Stimulated activated CD4-positive, alpha-beta T cell treated with anti-CD3 and anti-CD28 coated beads, Interleukin-4, amount 100 ng/mL, for 24 hours (primary cell): Measurements from ENCODE around the gene ZBTB17.
A peak's percentile ranks its signal among the peaks of the same experiment; 100 is the strongest.
"Not testable (repeated sequence)": the region's sequence is repeated elsewhere in the genome, so short reads cannot be mapped to it uniquely, and the experiment has no call there.

Experiments
- DNase-seq: peaks from one replicate; pipeline ENCODE4 v3.0.0-alpha.2; 2020

ZBTB17 gene

GRCh38 chr1:15985611-15986297 lies 9.9 kb upstream of the ZBTB17 start:
- DNase-seq = no peak

- no peak for DNase-seq
These were observed 7.4 kb upstream of the ZBTB17 start for GRCh38 chr1:15983275-15983674.

- DNase-seq = no peak
These were observed 5.8 kb upstream of the ZBTB17 start for GRCh38 chr1:15981679-15982078.

GRCh38 chr1:15977947-15978346 lies 2.0 kb upstream of the ZBTB17 start:
- DNase-seq = not testable (repeated sequence)

GRCh38 chr1:15975358-15975804 lies 520 bp downstream of the ZBTB17 start:
- DNase-seq = peak; percentile 79

- peak; percentile 51 for DNase-seq
These were observed 1.0 kb downstream of the ZBTB17 start for GRCh38 chr1:15974855-15975254.

GRCh38 chr1:15973772-15974171 lies 2.1 kb downstream of the ZBTB17 start:
- no peak for DNase-seq

GRCh38 chr1:15972409-15972808 lies 3.5 kb downstream of the ZBTB17 start:
- no peak for DNase-seq

GRCh38 chr1:15970911-15971310 lies 5.0 kb downstream of the ZBTB17 start:
- DNase-seq = no peak

GRCh38 chr1:15969321-15969880 lies 6.5 kb downstream of the ZBTB17 start:
- no peak for DNase-seq

GRCh38 chr1:15968172-15968571 lies 7.7 kb downstream of the ZBTB17 start:
- DNase-seq = no peak

- no peak for DNase-seq
These were observed 9.0 kb downstream of the ZBTB17 start for GRCh38 chr1:15966956-15967344.

- DNase-seq = peak; percentile 87
These were observed 9.6 kb downstream of the ZBTB17 start for GRCh38 chr1:15966081-15966955.

GRCh38 chr1:15965228-15965767 lies 10.6 kb downstream of the ZBTB17 start:
- DNase-seq = peak; percentile 49

GRCh38 chr1:15963968-15964648 lies 11.8 kb downstream of the ZBTB17 start:
- DNase-seq = no peak

- DNase-seq = no peak
These were observed 12.4 kb downstream of the ZBTB17 start for GRCh38 chr1:15963363-15963967.

GRCh38 chr1:15962671-15963362 lies 13.1 kb downstream of the ZBTB17 start:
- no peak for DNase-seq

GRCh38 chr1:15962176-15962575 lies 13.7 kb downstream of the ZBTB17 start:
- DNase-seq = no peak

GRCh38 chr1:15961492-15961891 lies 14.4 kb downstream of the ZBTB17 start:
- DNase-seq = no peak

GRCh38 chr1:15960808-15961207 lies 15.1 kb downstream of the ZBTB17 start:
- DNase-seq = no peak

GRCh38 chr1:15959827-15960446 lies 16.0 kb downstream of the ZBTB17 start:
- DNase-seq = peak; percentile 47
